ENCODE data around the gene SPON2. TPM values are rescaled to one million over a fixed set of nuclear protein-coding genes. Genes with fewer than 3 reads are reported as not detected.

The SPON2 gene
- total RNA-seq, 1 donor from 2014 or later: 2.1 TPM

GRCh38 chr4:1175635-1176229 is 3.3 kb upstream of the SPON2 start:
- H2AFZ ChIP-seq (replicated peaks): no peak overlapping the region
- H3K27me3 Mint-ChIP-seq (ENCODE audit: insufficient read depth, low read depth): peaks cover 32% of the 10 kb centered on the region
- no peak overlapping the region for H3K9ac ChIP-seq
- H3K4me1 ChIP-seq: peaks cover 6% of the 10 kb centered on the region
- H4K20me1 ChIP-seq (ENCODE audit: low read depth): peaks cover 1% of the 10 kb centered on the region
- no peaks in the 10 kb centered on the region for H3K79me2 ChIP-seq (ENCODE audit: low read depth)
- peaks cover 49% of the 10 kb centered on the region for H3K27me3 ChIP-seq
- no peak for DNase-seq (ENCODE audit: low spot score)
- no peaks in the 10 kb centered on the region for H3K36me3 ChIP-seq
- H3K27ac Mint-ChIP-seq: no peak overlapping the region
- no peaks in the 10 kb centered on the region for H3K36me3 Mint-ChIP-seq
- no peaks in the 10 kb centered on the region for H3K4me1 Mint-ChIP-seq
- no peak overlapping the region for H3K4me3 Mint-ChIP-seq
- peaks cover 10% of the 10 kb centered on the region for H3K9me3 Mint-ChIP-seq
- H3K9me3 ChIP-seq (ENCODE audit: low read depth): peaks cover 8% of the 10 kb centered on the region
- peaks cover 8% of the 10 kb centered on the region for H3F3A ChIP-seq (ENCODE audit: low read depth)
- no peak overlapping the region for H3K4me3 ChIP-seq
- no peak overlapping the region for H3K4me2 ChIP-seq
- H3K27ac ChIP-seq: no peak overlapping the region
- TF ChIP-seq EZH2phosphoT487 (IDR thresholded peaks at IDR 0.05) (no peak), EZH2 (IDR thresholded peaks at IDR 0.05) (no peak), CTCF (IDR thresholded peaks at IDR 0.05) (no peak)

- no peaks in the 10 kb centered on the region for H3K36me3 ChIP-seq
- peaks cover 6% of the 10 kb centered on the region for H3K4me1 ChIP-seq
- peaks cover 34% of the 10 kb centered on the region for H3K27me3 Mint-ChIP-seq (ENCODE audit: insufficient read depth, low read depth)
- peaks cover 4% of the 10 kb centered on the region for H3K9me3 Mint-ChIP-seq
- no peaks in the 10 kb centered on the region for H3K79me2 ChIP-seq (ENCODE audit: low read depth)
- peaks cover 8% of the 10 kb centered on the region for H4K20me1 ChIP-seq (ENCODE audit: low read depth)
- H3K4me2 ChIP-seq: no peak overlapping the region
- H3K4me3 ChIP-seq: no peak overlapping the region
- no peak overlapping the region for H3K27ac Mint-ChIP-seq
- H3K27me3 ChIP-seq: peaks cover 49% of the 10 kb centered on the region
- H3K27ac ChIP-seq: no peak overlapping the region
- no peak overlapping the region for H3K9ac ChIP-seq
- H2AFZ ChIP-seq (replicated peaks): no peak overlapping the region
- no peak for TF ChIP-seq EZH2 (IDR thresholded peaks at IDR 0.05)
- TF ChIP-seq EZH2phosphoT487 (IDR thresholded peaks at IDR 0.05): no peak
- no peak for TF ChIP-seq CTCF (IDR thresholded peaks at IDR 0.05)
- peaks cover 2% of the 10 kb centered on the region for H3K9me3 ChIP-seq (ENCODE audit: low read depth)
- H3K4me3 Mint-ChIP-seq: no peak overlapping the region
- no peaks in the 10 kb centered on the region for H3K4me1 Mint-ChIP-seq
- no peak for DNase-seq (ENCODE audit: low spot score)
- peaks cover 8% of the 10 kb centered on the region for H3F3A ChIP-seq (ENCODE audit: low read depth)
- H3K36me3 Mint-ChIP-seq: no peaks in the 10 kb centered on the region
Observed at GRCh38 chr4:1174941-1175634, 2.7 kb upstream of the SPON2 start.

DNA sequence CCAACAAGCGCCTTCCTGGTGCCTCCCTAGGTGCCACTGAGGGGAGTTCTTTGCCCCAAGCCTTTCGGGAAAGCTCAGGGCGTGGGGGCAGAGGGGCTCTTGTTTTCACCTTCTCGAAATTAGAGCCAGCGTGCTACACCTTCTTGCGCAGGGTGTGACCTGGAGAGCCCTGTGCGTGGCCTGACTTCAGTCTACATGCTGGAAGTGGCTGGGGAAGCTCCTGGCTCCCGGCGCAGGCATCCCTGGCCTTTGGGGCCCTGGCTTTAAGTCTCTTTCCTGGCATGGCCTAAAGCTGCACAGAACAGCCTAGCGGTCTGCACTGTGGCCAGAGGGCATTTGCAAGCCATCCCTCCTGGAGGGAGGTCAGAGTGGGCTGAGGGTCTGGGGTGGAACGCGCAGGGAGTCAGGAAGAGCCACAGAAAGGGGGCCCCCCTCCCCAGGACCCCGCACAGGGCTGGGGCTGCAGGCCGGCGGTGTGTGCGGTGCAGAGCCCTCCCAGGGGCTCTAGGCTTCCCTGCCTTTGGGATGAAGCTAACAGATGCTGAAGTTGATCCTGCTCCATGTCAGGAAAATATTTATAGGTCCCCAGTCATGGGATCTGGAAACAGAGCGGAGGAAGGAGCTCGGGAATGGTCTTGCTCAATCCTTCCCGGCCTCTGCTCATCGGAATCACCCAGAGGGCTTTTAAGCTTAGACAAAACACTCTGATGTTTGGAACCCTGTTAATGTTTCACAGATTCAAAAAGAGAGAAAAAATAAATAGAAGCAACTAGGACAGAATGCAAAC is 781 bp upstream of the SPON2 start:
- Histone ChIP-seq H3K4me3 (no peak overlapping the region), H3K27ac (no peak overlapping the region), H3K27me3 (peaks cover 69% of the 10 kb centered on the region), H4K20me1 (ENCODE audit: low read depth) (peaks cover 13% of the 10 kb centered on the region), H3K9ac (no peak overlapping the region), H2AFZ (replicated peaks) (no peak overlapping the region), H3F3A (ENCODE audit: low read depth) (peaks cover 8% of the 10 kb centered on the region), H3K79me2 (ENCODE audit: low read depth) (no peaks in the 10 kb centered on the region), H3K4me1 (peaks cover 6% of the 10 kb centered on the region), H3K4me2 (peak overlapping the region; percentile 42), H3K9me3 (ENCODE audit: low read depth) (no peaks in the 10 kb centered on the region), H3K36me3 (no peaks in the 10 kb centered on the region)
- peak; percentile 50 for DNase-seq (ENCODE audit: low spot score)
- peaks cover 40% of the 10 kb centered on the region for H3K27me3 Mint-ChIP-seq (ENCODE audit: insufficient read depth, low read depth)
- TF ChIP-seq EZH2phosphoT487 (IDR thresholded peaks at IDR 0.05): no peak
- TF ChIP-seq EZH2 (IDR thresholded peaks at IDR 0.05): no peak
- no peak for TF ChIP-seq CTCF (IDR thresholded peaks at IDR 0.05)
- H3K9me3 Mint-ChIP-seq: no peaks in the 10 kb centered on the region
- H3K36me3 Mint-ChIP-seq: no peaks in the 10 kb centered on the region
- peaks cover under 1% of the 10 kb centered on the region for H3K4me1 Mint-ChIP-seq
- H3K27ac Mint-ChIP-seq: no peak overlapping the region
- peak overlapping the region; percentile 63 for H3K4me3 Mint-ChIP-seq

All from neural progenitor cell (in vitro differentiated cells).